Sigmoid colon (tissue), 4 donors: ENCODE data around the gene GRIA1.

Experiments used
- EP300 ChIP-seq, 4 donors: sonication (generic); formaldehyde crosslinking; IDR thresholded peaks; one replicate each; pipeline ENCODE4 v1.6.1; 2017; ENCODE audit warnings: antibody characterized with exemption in 4 of 4
- POLR2A ChIP-seq, 2 donors: fragments of 450-650 bp; IDR thresholded peaks; one replicate each; pipeline ENCODE4 v1.6.1; 2016; ENCODE audit warnings: antibody characterized with exemption in 2 of 2, mild to moderate bottlenecking in 2 of 2, moderate library complexity in 2 of 2
- POLR2AphosphoS5 ChIP-seq, 4 donors: sonication (generic); formaldehyde crosslinking; IDR thresholded peaks; one replicate each; pipeline ENCODE4 v1.6.1; 2017; ENCODE audit warnings: antibody characterized with exemption in 4 of 4
- TF ChIP-seq, protein P1 (sequence below), 4 experiments: fragments of 450-650 bp in 3 of 4; fragments of 200-600 bp in 1 of 4; IDR thresholded peaks; one replicate each; pipeline ENCODE4 v1.5.1; 2016 to 2019; ENCODE audit warnings: antibody characterized with exemption in 4 of 4, mild to moderate bottlenecking in 3 of 4, moderate library complexity in 2 of 4

DNA sequence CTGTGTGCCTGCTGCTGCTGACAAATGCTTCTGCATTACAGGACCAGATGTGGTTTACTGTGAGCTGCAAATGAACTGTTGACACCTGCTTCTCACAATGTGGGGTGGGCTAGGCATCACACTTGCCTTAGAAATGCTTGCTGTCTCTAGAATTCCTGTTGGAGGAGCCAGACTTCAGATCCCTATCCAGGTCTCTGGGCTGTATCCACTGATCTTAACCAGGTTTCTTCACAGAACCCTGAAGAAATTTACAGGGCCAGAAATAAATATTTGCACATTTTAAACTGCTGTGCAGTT is 292.8 kb downstream of the GRIA1 start:
- TF ChIP-seq, protein P1, sequence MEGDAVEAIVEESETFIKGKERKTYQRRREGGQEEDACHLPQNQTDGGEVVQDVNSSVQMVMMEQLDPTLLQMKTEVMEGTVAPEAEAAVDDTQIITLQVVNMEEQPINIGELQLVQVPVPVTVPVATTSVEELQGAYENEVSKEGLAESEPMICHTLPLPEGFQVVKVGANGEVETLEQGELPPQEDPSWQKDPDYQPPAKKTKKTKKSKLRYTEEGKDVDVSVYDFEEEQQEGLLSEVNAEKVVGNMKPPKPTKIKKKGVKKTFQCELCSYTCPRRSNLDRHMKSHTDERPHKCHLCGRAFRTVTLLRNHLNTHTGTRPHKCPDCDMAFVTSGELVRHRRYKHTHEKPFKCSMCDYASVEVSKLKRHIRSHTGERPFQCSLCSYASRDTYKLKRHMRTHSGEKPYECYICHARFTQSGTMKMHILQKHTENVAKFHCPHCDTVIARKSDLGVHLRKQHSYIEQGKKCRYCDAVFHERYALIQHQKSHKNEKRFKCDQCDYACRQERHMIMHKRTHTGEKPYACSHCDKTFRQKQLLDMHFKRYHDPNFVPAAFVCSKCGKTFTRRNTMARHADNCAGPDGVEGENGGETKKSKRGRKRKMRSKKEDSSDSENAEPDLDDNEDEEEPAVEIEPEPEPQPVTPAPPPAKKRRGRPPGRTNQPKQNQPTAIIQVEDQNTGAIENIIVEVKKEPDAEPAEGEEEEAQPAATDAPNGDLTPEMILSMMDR (IDR thresholded peaks at IDR 0.05) = no peak
- no peak for TF ChIP-seq POLR2A (IDR thresholded peaks at IDR 0.05)
- no peak for TF ChIP-seq EP300 (IDR thresholded peaks at IDR 0.05)
- no peak for TF ChIP-seq POLR2AphosphoS5 (IDR thresholded peaks at IDR 0.05)
